BJ (cell line): ENCODE measurements around the gene C14orf180. TPM values are rescaled to one million over a fixed set of nuclear protein-coding genes. Genes with fewer than 3 reads are reported as not detected.

ENCODE experiments used
- CTCF ChIA-PET: fragments of 350-600 bp; formaldehyde crosslinking; extraction: SDS; loops from one replicate; lab custom pipeline; 2021; ENCODE audit warnings: antibody characterized with exemption, inconsistent platforms; lab: Yijun Ruan, JAX
- POLR2A ChIA-PET: fragments of 300-600 bp; sonication (Branson Sonifier 250); formaldehyde crosslinking; extraction: SDS; loops from one replicate; lab custom pipeline; 2021; ENCODE audit warnings: antibody characterized with exemption; lab: Charles Lee
- DNase-seq: peaks from one replicate; pipeline ENCODE4 v3.0.0-alpha.2; 2011; ENCODE audit warnings: low read depth
- H3K27me3 ChIP-seq: 2 replicates; pipeline ENCODE4 v1.6.0; 2011; ENCODE audit warnings: low read length; ENCODE audit not compliant: control insufficient read depth, insufficient read depth
- H3K36me3 ChIP-seq: 2 replicates; pipeline ENCODE4 v1.5.1; 2011; ENCODE audit warnings: low read length; ENCODE audit not compliant: control insufficient read depth, insufficient read depth
- H3K4me3 ChIP-seq: 2 replicates; pipeline ENCODE4 v1.5.1; 2011; ENCODE audit warnings: low read depth, mild to moderate bottlenecking, control low read depth, low read length
- CTCF ChIP-seq: IDR thresholded peaks from 2 replicates; pipeline ENCODE4 v1.5.1; 2011; ENCODE audit warnings: low read depth, mild to moderate bottlenecking, control low read depth, inconsistent platforms, low read length, moderate library complexity; ENCODE audit not compliant: insufficient read depth
- polyA plus RNA-seq: library from polyadenylated mRNA; depleted of rRNA; stranded (reverse); fragments of >200 nt; gene quantifications from 2 replicates; pipeline ENCODE4 v1.2.3, GENCODE V29; 2011

Gene C14orf180
- polyA plus RNA-seq, 1 experiment: not detected

DNA sequence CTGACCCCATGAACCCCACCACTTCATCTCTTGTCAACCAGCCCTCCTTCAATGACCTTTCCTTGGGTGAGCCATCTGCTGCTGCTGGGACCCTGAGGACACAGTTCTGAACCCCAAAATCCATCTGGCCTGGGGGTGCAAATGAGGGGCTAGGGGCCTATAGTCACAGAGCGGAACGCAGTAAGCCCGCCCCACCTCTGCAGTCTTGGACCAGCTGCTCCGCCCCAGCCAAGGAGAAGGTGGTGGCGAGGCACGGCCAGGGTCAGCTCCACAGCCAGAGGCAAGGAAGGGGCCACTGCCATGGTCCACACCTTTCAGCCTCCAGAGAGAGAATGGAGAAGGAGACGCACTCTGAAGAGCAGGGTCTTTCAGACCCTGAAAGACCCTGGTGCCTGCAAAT is 19.9 kb downstream of the C14orf180 start:
- TF ChIP-seq CTCF: no peak
- DNase-seq: no peak
- no peaks in the 10 kb centered on the region for H3K36me3 ChIP-seq
- CTCF ChIA-PET: no interaction called here
- POLR2A ChIA-PET: no interaction called here
- no peak overlapping the region for H3K4me3 ChIP-seq
- H3K27me3 ChIP-seq: peaks cover 2% of the 10 kb centered on the region; the same call in 1 of the 2 replicates

GRCh38 chr14:104600141-104600643 is 20.6 kb downstream of the C14orf180 start:
- POLR2A ChIA-PET: no interaction called here
- DNase-seq: no peak
- peaks cover 2% of the 10 kb centered on the region for H3K27me3 ChIP-seq
- H3K4me3 ChIP-seq: no peak overlapping the region
- CTCF ChIA-PET: no interaction called here
- TF ChIP-seq CTCF: no peak
- H3K36me3 ChIP-seq: no peaks in the 10 kb centered on the region

DNA sequence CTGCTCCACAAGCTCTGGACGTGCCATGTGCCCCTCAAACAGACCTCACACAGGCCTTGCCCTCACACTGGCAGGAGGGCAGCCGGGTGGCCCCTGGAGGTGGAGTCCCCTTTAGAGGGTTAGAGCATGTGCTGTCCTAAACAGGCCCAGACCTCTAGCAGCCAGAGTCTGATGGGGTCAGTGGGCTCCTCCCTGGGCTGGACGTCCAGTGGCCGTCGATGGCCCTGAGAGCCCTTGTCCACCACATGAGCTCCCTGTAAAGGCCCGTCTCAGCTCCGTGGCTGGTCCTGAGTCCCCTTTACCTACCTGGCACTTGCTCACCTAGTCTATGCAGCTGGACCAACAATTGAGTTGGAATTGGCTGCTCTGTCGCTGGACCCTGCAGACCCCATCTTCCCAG is 21.2 kb downstream of the C14orf180 start:
- CTCF ChIA-PET: no interaction called here
- POLR2A ChIA-PET: no interaction called here
- DNase-seq: no peak
- Histone ChIP-seq H3K27me3 (peaks cover 2% of the 10 kb centered on the region), H3K4me3 (no peak overlapping the region), H3K36me3 (no peaks in the 10 kb centered on the region)
- no peak for TF ChIP-seq CTCF

- Histone ChIP-seq H3K4me3 (no peak overlapping the region), H3K27me3 (peaks cover 2% of the 10 kb centered on the region)
- DNase-seq: no peak
Measured at GRCh38 chr14:104601786-104602185, 22.2 kb downstream of the C14orf180 start.

GRCh38 chr14:104602315-104602932 is 22.9 kb downstream of the C14orf180 start:
- ChIA-PET CTCF (interaction anchor here (1.5 kb wide), 1 partner anchor 9 kb away, joined by 3 read pairs; no protein-coding TSS in a partner anchor), POLR2A (no interaction called here)
- Histone ChIP-seq H3K4me3 (no peak overlapping the region), H3K27me3 (peaks cover 2% of the 10 kb centered on the region), H3K36me3 (no peaks in the 10 kb centered on the region)
- no peak for TF ChIP-seq CTCF
- DNase-seq: no peak

More at GRCh38 chr14:104601786-104602185, 22.2 kb downstream of the C14orf180 start:
- POLR2A ChIA-PET: no interaction called here
- CTCF ChIA-PET: interaction anchor here (1.5 kb wide), 1 partner anchor 10 kb away, joined by 3 read pairs; no protein-coding TSS in a partner anchor
- no peaks in the 10 kb centered on the region for H3K36me3 ChIP-seq
- no peak for TF ChIP-seq CTCF
